Aorta (tissue), 5 donors: ENCODE results near the gene FOXC1. TPM values are rescaled to one million over a fixed set of nuclear protein-coding genes. Genes with fewer than 3 reads are reported as not detected.
A peak's percentile ranks its signal among the peaks of the same experiment; 100 is the strongest.

ENCODE experiments used
- ATAC-seq: fragments of 200-7000 bp; cut with Tn5 transposase; one replicate; pipeline ENCODE4 v1.9.1; 2022; ENCODE audit warnings: moderate library complexity; ENCODE audit not compliant: low FRiP score
- DNase-seq, 2 donors: peaks; one replicate each; pipeline ENCODE4 v3.0.0-alpha.2; 2020
- H3K27ac ChIP-seq, 2 donors: one replicate each; pipeline ENCODE4 v1.5.1; 2013; ENCODE audit warnings: low read length in 2 of 2, mild to moderate bottlenecking in 2 of 2, moderate library complexity in 2 of 2, control low read depth in 1 of 2, inconsistent platforms in 1 of 2, low read depth in 1 of 2
- H3K27me3 ChIP-seq, 2 donors: one replicate each; pipeline ENCODE4 v1.6.1; 2013; ENCODE audit warnings: control low read depth in 1 of 2, low read length in 1 of 2, mild to moderate bottlenecking in 1 of 2, moderate library complexity in 1 of 2; ENCODE audit not compliant: insufficient read depth in 2 of 2, control insufficient read depth in 1 of 2
- H3K36me3 ChIP-seq, 2 donors: one replicate each; pipeline ENCODE4 v1.6.1; 2013; ENCODE audit warnings: control low read depth in 1 of 2, low read length in 1 of 2, mild to moderate bottlenecking in 1 of 2; ENCODE audit not compliant: insufficient read depth in 2 of 2, control insufficient read depth in 1 of 2
- H3K4me1 ChIP-seq, 2 donors: one replicate each; pipeline ENCODE4 v1.6.1; 2013; ENCODE audit warnings: low read length in 2 of 2, control low read depth in 1 of 2, mild to moderate bottlenecking in 1 of 2, moderate library complexity in 1 of 2; ENCODE audit not compliant: insufficient read depth in 2 of 2, control insufficient read depth in 1 of 2
- H3K4me3 ChIP-seq, 2 donors: one replicate each; pipeline ENCODE4 v1.5.1; 2013; ENCODE audit warnings: low read length in 2 of 2, control low read depth in 1 of 2, mild to moderate bottlenecking in 1 of 2
- H3K9me3 ChIP-seq: one replicate; pipeline ENCODE4 v1.6.1; 2013; ENCODE audit warnings: mild to moderate bottlenecking, low read length; ENCODE audit not compliant: control insufficient read depth
- WGBS, 2 donors: extraction: QIAGEN DNeasy Blood & Tissue Kit; methylation state at CpG; one replicate each; pipeline ENCODE4 v1.1.7; 2013; 5-methylcytosine and 5-hydroxymethylcytosine counted together
- intact Hi-C, 2 donors: fragments of 100-400 bp; cut with DNase I; formaldehyde crosslinking; loops; one replicate each; pipeline versions ENCODE4 v1.14.2 to v1.15.0; 2022
- polyA plus RNA-seq, 2 donors: library from polyadenylated mRNA; stranded (reverse); fragments of 200-250 nt; gene quantifications; one replicate each; pipeline ENCODE4 v1.2.3, GENCODE V29; 2013
- total RNA-seq, 2 donors: library from RNA; stranded (reverse); fragmentation: NEBNext Ultra II Directional; extraction: Animal tissue kit (Norgen Biotek cat#: 25700); gene quantifications; one replicate each; pipeline ENCODE4 v1.2.1, GENCODE V29; 2021
- donor health status: healthy with polysubstance abuse.
- donor health status: Bipolar disorder and iron deficiency.
- donor health status: DM: no; HTN: no; CAD: no.
- donor health status: DM: no; HTN: no; CAD: no.
- donor health status: DM: yes; HTN: yes; CAD: no.

Gene FOXC1
- total and polyA plus RNA-seq, 4 donors: 18.5 to 134 (median 70.7) TPM

GRCh38 chr6:1594445-1595200 lies 15.1 kb upstream of the FOXC1 start:
- Histone ChIP-seq H3K9me3 (no peaks in the 10 kb centered on the region), H3K4me1 (no peaks in the 10 kb centered on the region), H3K36me3 (no peaks in the 10 kb centered on the region), H3K4me3 (no peak overlapping the region), H3K27ac (no peak overlapping the region), H3K27me3 (no peaks in the 10 kb centered on the region)
- intact Hi-C loops: loop anchor here in 1 of 2 donors (5.0 kb wide), 2 partner anchors 603 to 1158 kb away; partner anchors contain the start of gene MYLK4
- no peak for ATAC-seq
- no peak for DNase-seq
- 91 to 92% methylated on average over 33 of the region's 33 CpGs for WGBS, 2 donors

- whole genome bisulfite sequencing, 2 donors: 77 to 82% methylated on average over 28 of the region's 28 CpGs
These were observed 14.2 kb upstream of the FOXC1 start for GRCh38 chr6:1595271-1596087.

GRCh38 chr6:1596088-1596852 lies 13.4 kb upstream of the FOXC1 start:
- intact Hi-C loops: loop anchor here (2.0 to 5.0 kb wide), 4 partner anchors 601 to 1156 kb away; partner anchors contain the start of gene MYLK4 (in 2 of the 2)
- ATAC-seq (peak; percentile 89), DNase-seq (peak in 1 of 2 donors; percentile 88)
- Histone ChIP-seq H3K4me3 (peak overlapping the region in 1 of 2 donors; percentile 12), H3K27ac (no peak overlapping the region), H3K4me1 (no peaks in the 10 kb centered on the region), H3K36me3 (no peaks in the 10 kb centered on the region), H3K9me3 (no peaks in the 10 kb centered on the region), H3K27me3 (no peaks in the 10 kb centered on the region)
- WGBS, 2 donors: 9 to 11% methylated on average over 25 of the region's 25 CpGs

More at GRCh38 chr6:1595271-1596087, 14.2 kb upstream of the FOXC1 start:
- Histone ChIP-seq H3K36me3 (no peaks in the 10 kb centered on the region), H3K4me1 (no peaks in the 10 kb centered on the region), H3K4me3 (no peak overlapping the region), H3K27ac (no peak overlapping the region), H3K27me3 (no peaks in the 10 kb centered on the region), H3K9me3 (no peaks in the 10 kb centered on the region)
- no peak for DNase-seq
- intact Hi-C loops: loop anchor here (2.0 to 5.0 kb wide), 4 partner anchors 602 to 1157 kb away; partner anchors contain the start of gene MYLK4 (in 2 of the 2)
- ATAC-seq: peak; percentile 27

GRCh38 chr6:1597121-1597744 lies 12.5 kb upstream of the FOXC1 start:
- 61 to 69% methylated on average over 8 of the region's 8 CpGs for WGBS, 2 donors
- Histone ChIP-seq H3K27me3 (no peaks in the 10 kb centered on the region), H3K4me1 (no peaks in the 10 kb centered on the region), H3K4me3 (no peak overlapping the region), H3K27ac (no peak overlapping the region), H3K9me3 (no peaks in the 10 kb centered on the region), H3K36me3 (no peaks in the 10 kb centered on the region)
- ATAC-seq (no peak), DNase-seq (no peak)
- intact Hi-C loops: loop anchor here (2.0 to 5.0 kb wide), 4 partner anchors 600 to 1155 kb away; partner anchors contain the start of gene MYLK4 (in 2 of the 2)

- Histone ChIP-seq H3K4me1 (no peaks in the 10 kb centered on the region), H3K9me3 (no peaks in the 10 kb centered on the region), H3K27ac (no peak overlapping the region), H3K27me3 (no peaks in the 10 kb centered on the region), H3K36me3 (no peaks in the 10 kb centered on the region), H3K4me3 (no peak overlapping the region)
- 88 to 90% methylated on average over 5 of the region's 5 CpGs for WGBS, 2 donors
- no peak for DNase-seq
- no peak for ATAC-seq
- intact Hi-C loops: loop anchor here (2.0 to 5.0 kb wide), 4 partner anchors 599 to 1154 kb away; partner anchors contain the start of gene MYLK4 (in 2 of the 2)
These were observed 11.8 kb upstream of the FOXC1 start for GRCh38 chr6:1597924-1598323.

- H3K9me3 ChIP-seq: no peaks in the 10 kb centered on the region
- intact Hi-C loops: loop anchor here in 1 of 2 donors (5.0 kb wide), 2 partner anchors 599 to 1154 kb away; partner anchors contain the start of gene MYLK4
- DNase-seq (no peak), ATAC-seq (no peak)
- H3K4me3 ChIP-seq: no peak overlapping the region
- no peaks in the 10 kb centered on the region for H3K36me3 ChIP-seq
- H3K4me1 ChIP-seq: no peaks in the 10 kb centered on the region
- no peak overlapping the region for H3K27ac ChIP-seq
- no peaks in the 10 kb centered on the region for H3K27me3 ChIP-seq
- WGBS, 2 donors: 89% methylated on average over 10 of the region's 10 CpGs
These were observed 11.3 kb upstream of the FOXC1 start for GRCh38 chr6:1598433-1598832.

GRCh38 chr6:1598886-1599285 lies 10.8 kb upstream of the FOXC1 start:
- no peak for ATAC-seq
- peak in 1 of 2 donors; percentile 71 for DNase-seq
- H3K27ac ChIP-seq: no peak overlapping the region
- no peaks in the 10 kb centered on the region for H3K4me1 ChIP-seq
- no peaks in the 10 kb centered on the region for H3K9me3 ChIP-seq
- no peaks in the 10 kb centered on the region for H3K36me3 ChIP-seq
- no peaks in the 10 kb centered on the region for H3K27me3 ChIP-seq
- WGBS, 2 donors: 95 to 97% methylated on average over 24 of the region's 24 CpGs
- no peak overlapping the region for H3K4me3 ChIP-seq
- intact Hi-C loops: loop anchor here in 1 of 2 donors (5.0 kb wide), 2 partner anchors 598 to 1153 kb away; partner anchors contain the start of gene MYLK4
